Kidney glomerular epithelial cell (primary cell): ENCODE results near the gene ZNF462.

Source experiments
- DNase-seq: peaks from one replicate; lab custom pipeline; 2025; lab: John Stamatoyannopoulos, UW

The ZNF462 gene

DNA sequence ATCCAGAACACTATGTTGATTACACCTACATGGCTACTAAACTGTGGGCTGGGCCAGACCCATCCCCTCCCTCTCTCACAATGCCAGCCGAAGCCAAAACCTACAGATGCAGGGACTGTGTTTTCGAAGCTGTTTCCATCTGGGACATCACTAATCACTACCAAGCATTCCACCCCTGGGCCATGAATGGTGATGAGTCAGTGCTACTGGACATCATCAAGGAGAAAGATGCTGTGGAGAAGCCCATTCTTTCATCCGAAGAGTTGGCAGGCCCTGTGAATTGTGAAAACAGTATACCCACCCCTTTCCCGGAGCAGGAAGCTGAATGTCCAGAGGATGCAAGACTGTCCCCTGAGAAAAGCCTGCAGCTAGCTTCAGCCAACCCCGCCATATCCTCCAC is 65.0 kb downstream of the ZNF462 start:
- DNase-seq: no peak

DNA sequence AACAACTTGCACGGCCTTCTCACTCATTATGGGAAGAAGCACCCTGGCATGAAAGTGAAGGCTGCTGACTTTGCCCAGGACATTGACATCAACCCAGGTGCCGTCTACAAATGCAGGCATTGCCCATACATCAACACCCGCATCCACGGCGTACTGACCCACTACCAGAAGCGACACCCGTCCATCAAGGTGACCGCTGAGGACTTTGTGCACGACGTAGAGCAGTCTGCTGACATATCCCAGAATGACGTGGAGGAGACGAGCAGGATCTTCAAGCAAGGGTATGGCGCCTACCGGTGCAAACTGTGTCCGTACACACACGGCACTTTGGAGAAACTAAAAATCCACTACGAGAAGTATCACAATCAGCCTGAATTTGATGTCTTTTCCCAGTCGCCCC is 65.4 kb downstream of the ZNF462 start:
- no peak for DNase-seq

DNA sequence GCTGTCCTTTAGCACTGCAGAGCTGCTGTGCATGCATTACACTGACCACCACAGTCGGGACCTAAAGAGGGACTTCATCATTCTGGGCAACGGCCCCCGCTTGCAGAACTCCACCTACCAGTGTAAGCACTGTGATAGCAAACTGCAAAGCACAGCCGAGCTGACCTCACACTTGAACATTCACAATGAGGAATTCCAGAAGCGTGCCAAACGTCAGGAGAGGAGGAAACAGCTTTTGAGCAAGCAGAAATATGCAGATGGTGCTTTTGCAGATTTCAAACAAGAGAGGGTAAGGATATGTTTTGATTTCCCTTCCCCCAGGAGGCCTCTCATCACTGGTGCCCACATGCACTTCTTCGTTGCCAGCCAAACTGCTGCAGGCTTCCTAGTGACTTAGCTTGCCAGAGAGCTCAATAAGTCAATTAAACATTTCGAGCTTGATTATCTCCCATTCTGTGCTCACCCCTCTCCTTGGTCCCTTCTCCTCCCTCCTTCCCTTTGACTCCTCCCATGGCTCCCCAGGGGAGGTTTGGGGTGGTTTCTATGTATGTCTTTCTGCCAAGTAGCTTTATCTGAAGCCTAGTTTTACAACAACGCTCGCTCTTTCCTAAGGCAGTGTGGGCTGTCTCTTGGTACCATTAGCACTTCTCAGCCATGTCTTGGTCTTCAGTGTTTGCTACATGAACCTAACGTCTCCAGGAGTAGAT is 66.7 kb downstream of the ZNF462 start:
- no peak for DNase-seq

DNA sequence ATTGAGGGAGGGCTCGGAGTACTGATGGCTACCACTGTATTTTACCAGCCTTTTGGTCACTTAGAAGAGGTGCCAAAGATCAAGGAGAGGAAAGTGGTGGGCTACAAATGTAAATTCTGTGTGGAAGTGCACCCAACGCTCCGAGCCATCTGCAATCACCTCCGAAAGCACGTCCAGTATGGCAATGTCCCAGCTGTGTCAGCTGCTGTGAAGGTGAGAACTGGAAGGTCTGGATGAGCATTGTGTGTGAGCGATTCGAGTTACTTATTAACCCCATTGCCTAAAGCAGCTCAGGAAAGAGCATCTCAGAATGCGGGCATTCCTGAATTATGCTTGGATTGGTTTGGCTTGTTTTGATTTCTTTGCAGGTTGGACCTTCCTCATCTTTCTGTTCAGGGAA is 67.5 kb downstream of the ZNF462 start:
- DNase-seq: no peak

DNA sequence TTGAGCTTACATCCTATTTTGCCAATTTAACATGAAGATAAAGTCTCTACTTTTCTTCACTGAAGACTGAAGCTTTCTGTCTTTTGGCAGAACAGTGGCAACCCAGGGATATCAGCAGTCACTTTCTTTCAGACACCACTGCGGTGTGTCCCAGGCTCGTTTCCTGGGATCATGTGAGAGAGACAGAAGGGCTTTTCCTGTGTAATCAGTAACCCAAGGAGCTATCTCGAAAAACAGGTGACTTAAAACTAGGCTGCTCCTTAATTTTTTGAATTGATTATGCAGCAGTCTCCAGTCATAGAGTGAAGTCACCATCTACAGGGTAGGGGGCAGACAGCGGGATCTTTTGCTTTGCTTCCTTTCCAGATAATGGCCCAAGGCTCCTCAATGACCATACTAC is 68.5 kb downstream of the ZNF462 start:
- DNase-seq: no peak

DNA sequence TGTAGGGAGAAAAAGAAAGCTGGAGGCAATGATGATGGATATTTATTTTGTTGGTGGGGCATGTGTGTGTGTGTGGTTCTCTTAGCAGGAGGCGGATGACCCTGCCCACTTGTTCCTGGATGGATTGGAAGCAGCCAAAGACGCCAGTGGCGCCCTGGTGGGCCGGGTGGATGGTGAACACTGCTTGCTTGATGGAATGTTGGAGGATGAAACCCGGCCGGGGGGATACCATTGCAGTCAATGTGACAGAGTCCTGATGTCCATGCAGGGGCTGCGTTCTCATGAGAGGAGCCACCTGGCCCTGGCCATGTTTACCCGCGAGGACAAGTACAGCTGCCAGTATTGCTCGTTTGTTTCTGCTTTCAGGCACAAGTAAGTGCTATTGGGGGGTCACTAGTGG is 69.2 kb downstream of the ZNF462 start:
- no peak for DNase-seq

DNA sequence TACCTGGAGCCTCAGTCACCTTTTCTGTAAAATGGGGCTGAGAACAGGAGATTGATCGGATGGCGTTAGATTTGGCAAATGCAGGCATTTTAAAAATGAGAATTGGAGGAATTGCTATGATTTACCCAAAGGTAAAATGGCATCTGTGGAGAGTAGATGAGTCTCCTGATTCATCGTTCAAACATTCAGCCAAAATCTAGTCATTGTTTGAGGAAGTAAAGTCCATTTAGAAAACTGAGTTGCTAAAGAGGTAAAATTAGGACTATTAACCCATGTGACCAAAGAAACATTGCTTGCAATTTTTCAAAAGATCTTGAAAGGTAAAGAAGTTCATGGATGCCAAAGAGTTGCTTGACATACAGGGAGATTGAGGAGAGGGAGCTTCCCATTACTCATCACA is 69.7 kb downstream of the ZNF462 start:
- DNase-seq: no peak

DNA sequence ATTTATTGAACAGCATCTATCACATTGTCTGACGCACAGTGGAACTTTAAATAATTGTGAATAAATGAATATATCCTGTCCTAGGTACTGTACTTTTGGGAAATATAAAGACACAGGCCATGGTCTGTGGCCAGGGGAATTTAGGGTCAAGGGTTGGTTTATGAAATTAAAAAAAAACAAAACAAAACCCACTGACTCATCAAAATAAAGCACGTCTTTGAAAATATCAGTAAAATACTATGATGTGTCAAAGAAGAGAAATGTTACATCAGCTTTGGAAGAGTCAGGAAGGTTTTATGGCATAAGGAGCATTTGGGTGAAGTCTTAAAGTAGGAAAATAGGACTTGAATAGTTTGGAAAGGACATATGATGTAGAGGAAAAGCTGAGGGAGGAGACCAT is 70.5 kb downstream of the ZNF462 start:
- no peak for DNase-seq

DNA sequence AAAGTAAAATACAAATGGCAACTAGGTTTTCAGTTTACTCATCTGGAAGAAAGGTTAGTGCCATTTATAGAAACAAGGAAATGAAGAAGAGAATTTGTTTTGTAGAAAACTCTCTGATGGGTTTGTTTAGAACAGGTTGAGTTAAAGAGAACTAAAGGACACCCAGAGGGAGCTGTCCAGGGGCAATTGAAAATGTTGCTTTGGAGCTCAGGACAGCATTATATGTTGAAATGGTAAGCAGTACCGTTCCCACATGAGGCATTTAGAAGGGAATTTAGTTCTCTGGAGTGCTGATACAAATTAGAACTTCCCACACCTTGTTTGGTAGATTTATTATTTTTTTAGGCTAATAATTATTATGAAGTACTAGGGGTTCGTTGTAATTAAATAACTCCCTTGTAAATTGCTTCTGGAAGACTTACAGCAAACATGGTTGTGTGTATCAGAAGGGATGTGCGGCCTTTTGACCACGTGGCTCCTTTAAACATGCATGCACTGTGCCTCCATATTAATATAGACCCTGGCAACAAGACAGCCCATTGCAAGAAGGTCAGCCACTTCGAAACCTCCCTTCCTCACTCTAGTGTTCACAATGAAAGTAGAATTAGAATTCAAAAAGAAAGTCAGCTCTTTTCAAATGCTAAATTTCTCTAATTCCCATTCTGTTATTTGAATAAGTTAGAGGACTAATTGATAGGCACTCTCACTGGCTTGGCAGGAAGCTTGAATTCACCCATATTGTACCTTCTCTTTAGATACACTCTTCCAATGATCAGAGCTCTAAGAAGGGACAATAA is 71.7 kb downstream of the ZNF462 start:
- DNase-seq: no peak

DNA sequence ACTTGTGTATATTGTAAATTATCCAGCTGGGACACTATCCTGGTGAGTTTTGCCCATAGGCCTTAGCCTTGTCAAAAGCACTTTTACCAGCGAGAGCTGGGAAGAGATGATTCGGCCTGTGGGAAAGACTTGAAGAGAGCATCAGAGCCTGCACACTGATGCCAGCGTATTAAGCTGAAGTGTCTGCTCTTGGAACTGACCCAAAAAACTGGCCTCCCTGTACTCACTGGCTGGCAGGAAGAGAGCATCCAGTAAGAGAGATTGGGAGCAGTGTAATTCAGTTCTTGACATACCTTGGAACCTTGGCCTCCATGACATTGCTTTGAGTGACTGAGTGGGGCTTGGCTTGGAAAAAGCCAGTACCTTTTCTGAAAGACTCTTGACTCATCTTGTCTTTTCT is 73.7 kb downstream of the ZNF462 start:
- no peak for DNase-seq

DNA sequence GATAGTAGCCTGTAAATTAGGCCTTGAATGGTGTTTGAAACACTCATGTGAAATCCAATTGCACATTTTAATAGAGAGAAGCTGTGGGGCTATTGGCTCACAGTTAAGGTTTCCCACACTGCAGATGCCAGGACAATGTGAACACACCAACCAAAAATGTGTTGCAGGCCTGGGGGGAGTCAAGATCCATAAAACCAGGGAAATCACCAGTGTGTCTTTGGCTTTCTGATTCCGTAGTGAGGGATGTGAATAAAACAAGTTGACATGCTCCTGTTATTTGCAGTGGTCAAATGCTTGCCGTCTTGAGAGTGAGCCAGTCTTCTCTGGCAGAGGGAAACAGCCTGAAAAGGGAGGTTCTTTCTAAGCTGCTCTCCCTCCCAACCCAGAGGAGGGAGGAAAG is 79.0 kb downstream of the ZNF462 start:
- DNase-seq: no peak

DNA sequence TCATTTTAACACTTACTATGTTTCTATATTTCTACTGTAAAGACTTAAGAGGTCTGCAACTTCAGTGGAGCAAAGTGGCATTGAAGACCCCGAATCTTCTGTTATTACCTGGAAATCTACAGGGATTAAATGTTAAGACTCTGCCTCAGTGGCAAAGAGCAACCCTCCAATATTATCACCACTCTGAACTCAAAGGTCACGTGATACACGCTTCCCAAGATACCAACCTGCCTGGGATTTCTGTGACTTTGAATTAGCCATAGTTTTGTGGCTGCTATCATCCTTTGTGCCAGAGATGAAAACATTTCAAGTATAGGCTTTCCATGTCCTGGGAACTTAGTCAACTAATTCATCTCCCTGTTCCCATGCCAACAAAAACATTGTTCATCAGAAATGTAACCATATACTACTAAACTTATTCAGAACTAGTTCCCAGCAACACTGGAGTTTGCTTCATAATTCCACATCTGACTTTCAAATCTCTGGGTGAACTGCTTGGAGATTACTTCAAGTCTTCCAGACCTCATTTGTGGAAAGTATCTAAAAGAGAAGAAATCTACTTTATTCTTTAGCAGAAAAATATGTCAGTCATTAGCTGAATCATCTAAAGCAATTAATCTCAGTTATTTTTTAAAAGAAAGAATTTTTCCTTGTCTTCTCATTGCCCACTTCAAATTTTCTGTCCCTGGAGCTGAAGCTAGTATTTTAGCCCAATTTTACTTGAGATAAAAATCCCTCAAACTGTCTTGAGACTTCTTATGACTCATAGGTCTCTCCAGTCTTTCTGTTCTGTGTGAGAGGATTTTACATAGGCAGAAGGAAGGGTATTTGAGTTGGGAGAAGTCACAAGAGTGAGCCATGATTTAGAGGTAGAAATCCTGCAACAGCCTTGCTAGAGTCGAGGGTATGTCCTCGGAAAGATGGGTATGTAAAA is 83.0 kb downstream of the ZNF462 start:
- peak; percentile 41 for DNase-seq

DNA sequence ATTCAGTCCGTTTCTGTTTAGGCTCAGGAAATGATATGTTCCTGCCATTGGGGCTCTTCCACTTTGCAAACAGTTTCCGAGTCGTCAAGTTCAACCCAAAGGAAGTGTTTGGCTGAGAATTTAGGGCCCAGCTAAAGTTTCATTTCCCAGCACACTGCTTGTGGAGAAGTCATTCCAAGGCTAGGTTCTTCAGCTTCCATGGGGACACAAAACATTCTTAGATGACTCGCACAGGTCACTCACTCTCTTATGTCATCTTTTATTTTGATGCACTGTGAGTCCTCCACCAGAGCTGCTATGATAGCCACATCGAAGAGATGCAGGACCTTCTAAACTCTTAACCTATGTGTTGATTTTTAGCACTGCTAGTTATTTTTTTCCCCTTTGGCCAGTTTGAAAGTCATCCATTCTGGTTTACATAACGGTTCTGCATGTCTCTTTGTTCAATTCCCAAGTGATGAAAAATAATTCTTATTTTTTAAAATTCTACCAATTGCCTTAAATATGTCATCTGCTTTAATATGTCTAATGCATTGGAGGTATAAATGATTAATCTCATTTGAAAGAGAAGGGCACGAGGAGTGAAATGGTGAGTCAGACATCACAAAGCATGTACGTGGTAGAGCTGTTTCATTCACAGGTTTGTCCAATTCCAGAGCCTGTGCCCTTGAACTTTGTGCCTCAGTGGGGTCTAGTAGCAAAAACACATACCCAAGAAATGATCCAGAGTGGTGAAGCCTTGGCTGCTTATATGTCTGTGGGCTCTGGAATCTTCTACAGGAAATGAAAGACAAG is 84.3 kb downstream of the ZNF462 start:
- peak; percentile 41 for DNase-seq

DNA sequence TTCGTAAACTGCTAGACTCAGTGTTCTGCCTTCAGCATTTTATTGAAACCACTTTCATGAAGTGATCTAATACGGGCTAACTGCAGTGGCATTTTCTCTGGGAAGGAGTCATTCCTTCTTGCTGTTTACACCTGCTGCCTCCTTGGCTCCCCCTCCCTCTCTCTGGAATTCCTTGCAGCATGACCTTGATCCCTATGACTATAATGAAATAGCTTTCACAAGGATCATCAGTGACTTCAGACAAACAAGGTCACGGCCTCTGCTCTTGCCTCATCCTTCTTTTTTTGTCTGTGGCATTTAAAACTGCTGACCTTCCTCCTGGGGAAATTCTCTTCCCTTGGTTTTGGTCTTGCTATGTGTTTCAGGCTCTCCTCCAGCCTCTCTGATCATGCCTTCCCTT is 90.2 kb downstream of the ZNF462 start:
- peak; percentile 91 for DNase-seq

DNA sequence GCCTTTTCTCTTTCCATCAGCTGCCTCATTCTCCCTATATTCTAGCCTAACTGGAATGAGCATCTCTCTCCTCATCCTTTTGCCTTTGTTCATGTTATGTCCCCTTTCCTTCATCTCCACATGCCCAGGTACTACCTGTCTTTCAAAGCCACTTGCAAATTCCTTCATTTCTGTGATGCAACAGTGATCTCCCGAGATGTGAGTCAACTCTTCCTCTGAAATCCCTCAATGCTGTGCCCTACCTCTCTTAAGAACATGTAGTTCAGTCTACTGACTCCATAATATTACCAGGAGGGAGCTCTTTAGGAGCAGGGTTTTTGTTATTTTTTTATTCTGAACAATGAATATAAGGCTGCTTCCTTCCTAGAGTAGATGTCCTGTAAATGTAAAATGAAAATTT is 91.6 kb downstream of the ZNF462 start:
- DNase-seq: peak; percentile 48

DNA sequence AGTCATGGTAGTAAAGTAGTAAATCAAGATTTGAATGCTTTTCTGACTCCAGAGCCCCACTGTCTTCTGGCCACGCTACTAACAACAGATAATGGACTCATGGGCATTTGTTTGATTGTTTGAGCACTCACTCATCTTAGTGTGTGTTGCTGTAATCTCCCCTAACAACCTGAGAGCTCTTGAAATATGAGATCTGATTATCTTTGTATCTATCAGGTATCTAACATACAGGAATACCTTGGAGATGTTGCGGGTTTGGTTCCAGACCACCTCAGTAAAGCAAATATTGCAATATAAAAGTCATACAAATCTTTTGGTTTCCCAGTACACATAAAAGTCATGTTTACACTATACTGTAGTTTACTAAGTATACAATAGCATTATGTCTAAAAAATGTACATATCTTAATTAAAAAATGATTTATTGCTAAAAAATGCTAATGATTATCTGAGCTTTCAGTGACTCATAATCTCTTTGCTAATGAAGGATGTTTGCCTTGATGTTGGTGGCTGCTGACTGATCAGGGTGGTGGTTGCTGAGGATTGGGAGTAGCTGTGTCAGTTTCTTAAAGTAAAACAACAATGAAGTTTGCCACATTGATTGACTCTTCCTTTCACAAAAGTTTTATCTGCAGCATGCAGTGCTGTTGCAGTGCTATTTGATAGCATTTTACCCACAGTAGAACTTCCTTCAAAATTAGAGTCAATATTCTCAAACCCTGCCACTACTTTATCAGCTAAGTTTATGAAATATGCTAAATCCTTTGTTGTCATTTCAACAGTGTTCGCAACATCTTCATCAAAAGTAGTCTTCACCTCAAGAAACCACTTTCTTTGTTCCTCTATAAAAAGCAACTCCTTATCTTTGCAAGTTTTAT is 92.2 kb downstream of the ZNF462 start:
- DNase-seq: no peak

DNA sequence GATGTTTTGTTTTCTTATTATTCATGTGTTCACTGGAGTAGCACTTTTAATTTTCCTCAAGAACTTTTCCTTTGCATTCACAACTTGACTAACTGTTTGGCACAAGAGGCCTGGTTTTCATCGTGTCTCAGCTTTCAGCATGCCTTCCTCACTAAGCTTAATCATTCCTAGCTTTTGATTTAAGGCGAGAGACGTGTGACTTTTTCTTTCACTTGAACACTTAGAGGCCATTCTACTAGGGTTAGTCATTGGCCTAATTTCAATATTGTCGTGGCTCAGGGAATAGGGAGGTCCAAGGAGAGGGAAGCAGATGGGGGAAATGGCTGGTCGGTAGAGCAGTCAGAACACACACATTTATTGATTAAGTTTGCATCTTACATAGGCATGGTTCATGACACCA is 94.0 kb downstream of the ZNF462 start:
- peak; percentile 60 for DNase-seq

DNA sequence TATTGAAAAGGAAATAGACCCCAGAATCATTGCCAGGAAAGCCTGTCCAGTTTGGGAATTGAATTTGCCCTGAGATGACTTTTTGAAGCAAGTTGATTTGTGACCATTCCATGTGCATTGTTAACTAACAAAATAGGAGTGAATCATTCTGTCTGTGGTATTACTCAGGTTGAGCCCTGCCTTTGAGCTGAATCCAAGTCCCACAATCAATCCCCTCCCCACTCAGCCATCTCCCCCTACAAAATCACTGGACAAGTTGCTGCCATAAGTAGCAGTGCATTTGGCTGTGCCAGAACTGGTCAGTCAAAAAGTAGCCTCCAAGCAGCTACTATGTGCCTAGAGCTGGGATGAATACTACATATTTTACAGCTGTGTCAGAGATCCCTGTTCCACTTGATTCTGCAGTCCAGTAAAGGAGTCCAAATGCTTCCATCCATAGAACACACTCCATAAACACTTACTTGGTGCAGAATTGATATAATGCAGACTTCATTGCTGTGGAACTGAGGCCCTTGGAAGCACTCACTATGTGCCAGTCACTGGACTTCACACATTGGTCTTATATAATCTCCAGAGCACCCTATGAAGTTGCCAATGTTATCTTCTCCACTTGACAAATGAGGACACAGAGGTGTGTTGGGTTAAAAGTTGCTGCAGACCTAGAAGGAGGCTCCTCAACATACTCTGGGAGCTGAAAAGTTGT is 96.1 kb downstream of the ZNF462 start:
- peak; percentile 29 for DNase-seq

DNA sequence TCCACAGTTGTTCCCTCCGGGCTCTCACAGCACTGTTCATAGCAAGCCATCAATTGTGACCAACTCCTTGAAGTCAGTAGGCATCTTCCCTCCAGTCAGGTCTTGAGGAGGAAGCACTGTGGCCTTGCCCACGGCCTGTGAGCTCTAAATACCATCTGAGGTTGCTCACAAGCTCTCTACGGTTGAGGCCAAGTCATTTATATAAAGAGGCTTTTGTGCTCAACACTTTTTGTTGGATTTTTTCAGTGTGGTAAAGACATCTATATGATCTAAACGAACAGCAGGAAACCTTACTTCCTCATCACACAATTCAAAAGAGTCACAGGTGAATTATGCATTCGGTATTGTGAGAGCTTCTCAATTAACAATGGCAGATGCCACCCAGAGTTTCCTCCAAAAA is 97.3 kb downstream of the ZNF462 start:
- no peak for DNase-seq

DNA sequence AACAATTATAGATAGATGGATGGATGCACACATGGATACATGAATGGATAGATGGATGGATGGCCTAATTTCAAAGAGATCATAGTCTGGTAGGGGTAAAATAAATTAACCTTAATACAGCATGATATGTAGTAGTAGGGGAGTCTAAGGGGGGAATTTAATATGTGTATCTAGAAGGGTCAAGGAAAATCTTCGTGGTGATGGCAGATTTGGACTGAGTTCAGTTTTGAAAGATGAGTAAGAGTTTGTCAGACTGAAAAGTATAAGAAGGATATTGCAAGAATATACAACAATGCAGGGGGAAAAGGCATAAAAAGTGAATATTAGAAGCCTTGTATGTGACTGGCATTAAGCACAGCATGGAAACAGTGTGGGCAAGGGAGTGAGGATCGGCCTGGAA is 98.7 kb downstream of the ZNF462 start:
- no peak for DNase-seq
